AG09309 (cell line): ENCODE results near the gene ABCB10.

Experiments
- DNase-seq: peaks from one replicate; pipeline ENCODE4 v3.0.0-alpha.2; 2010; ENCODE audit warnings: low read depth
- H3K4me3 ChIP-seq: 2 replicates; pipeline ENCODE4 v1.5.1; 2011; ENCODE audit warnings: mild to moderate bottlenecking, low read depth, low read length, moderate library complexity; ENCODE audit not compliant: control insufficient read depth
- CTCF ChIP-seq: IDR thresholded peaks from 2 replicates; pipeline ENCODE4 v1.5.1; 2011; ENCODE audit warnings: mild to moderate bottlenecking, low read depth, low read length, inconsistent platforms; ENCODE audit not compliant: insufficient read depth, control insufficient read depth; ENCODE audit errors: missing control alignments

The ABCB10 gene

DNA sequence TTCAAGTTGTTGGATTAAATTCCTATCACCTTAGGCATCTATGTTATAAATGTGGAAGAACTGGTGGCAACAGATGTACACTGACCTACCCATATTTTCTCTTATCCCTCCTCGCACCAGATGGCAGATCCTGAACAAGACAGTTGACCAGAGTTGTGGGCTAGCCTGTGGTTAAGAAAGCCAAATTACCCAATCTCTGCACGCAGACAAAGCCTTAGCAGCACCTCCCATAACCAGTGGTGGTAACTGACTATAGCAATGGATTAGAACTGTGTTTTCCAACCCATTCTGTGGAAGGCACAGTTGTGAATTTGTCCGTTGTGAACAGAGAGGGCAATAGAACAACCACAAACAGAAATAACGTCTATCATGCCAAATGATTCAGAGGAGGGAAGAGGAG is 20.6 kb downstream of the ABCB10 start:
- no peak for DNase-seq
- no peak overlapping the region for H3K4me3 ChIP-seq
- no peak for TF ChIP-seq CTCF

- no peak overlapping the region for H3K4me3 ChIP-seq
- TF ChIP-seq CTCF, result no peak
- no peak for DNase-seq
These were observed 21.5 kb downstream of the ABCB10 start for GRCh38 chr1:229536982-229537381.

DNA sequence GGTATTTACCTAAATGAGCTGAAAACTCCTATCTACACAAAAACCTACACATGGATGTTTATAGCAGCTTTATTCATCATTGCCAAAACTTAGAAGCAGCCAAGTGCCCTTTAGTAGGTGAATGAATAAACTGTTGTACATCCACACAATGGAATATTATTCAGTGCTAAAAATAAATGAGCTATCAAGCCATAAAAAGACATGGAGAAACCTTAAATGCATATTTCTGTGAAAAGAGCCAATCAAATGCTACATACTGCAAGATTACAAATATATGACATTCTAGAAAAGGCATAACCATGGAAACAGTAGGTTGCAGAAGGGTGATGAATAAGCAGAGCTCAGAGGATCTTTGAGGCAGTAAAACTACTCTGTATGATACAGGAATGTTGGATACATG is 23.3 kb downstream of the ABCB10 start:
- no peak for DNase-seq
- no peak for TF ChIP-seq CTCF
- no peak overlapping the region for H3K4me3 ChIP-seq

GRCh38 chr1:229531326-229531725 is 27.2 kb downstream of the ABCB10 start:
- no peak overlapping the region for H3K4me3 ChIP-seq
- TF ChIP-seq CTCF, result no peak
- DNase-seq, result no peak

DNA sequence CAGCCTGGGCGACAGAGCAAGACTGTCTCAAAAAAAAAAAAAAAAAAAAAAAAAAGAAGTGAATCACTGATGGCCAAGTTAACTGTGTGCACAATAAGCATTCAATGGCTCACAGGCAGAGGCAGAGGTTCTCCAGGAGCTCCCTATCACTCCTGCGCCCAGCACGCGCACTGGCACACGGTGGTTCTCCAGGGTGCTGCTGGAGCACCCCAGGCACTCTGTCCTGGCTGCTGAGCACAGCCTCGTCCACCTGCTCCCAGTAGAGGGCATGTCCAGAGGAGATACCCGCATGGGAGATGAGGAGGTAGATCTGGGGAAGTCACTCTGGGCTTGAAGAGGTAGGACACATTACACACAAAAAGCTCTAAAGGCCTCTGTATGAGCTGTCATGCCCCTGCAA is 28.9 kb downstream of the ABCB10 start:
- no peak for DNase-seq
- H3K4me3 ChIP-seq, result no peak overlapping the region
- TF ChIP-seq CTCF, result no peak

- TF ChIP-seq CTCF, result no peak
- H3K4me3 ChIP-seq, result no peak overlapping the region
- no peak for DNase-seq
These were observed 31.8 kb downstream of the ABCB10 start for GRCh38 chr1:229526695-229527094.

- TF ChIP-seq CTCF, result no peak
- no peak for DNase-seq
- H3K4me3 ChIP-seq, result no peak overlapping the region
These were observed 35.5 kb downstream of the ABCB10 start for GRCh38 chr1:229523052-229523451.
